ENCODE results near the gene TRIM41. TPM values are rescaled to one million over a fixed set of nuclear protein-coding genes. Genes with fewer than 3 reads are reported as not detected.
"Not testable (repeated sequence)": the region's sequence is repeated elsewhere in the genome, so short reads cannot be mapped to it uniquely, and the experiment has no call there.

Gene TRIM41
- total RNA-seq, 2 experiments from 2014 or later: 21.4 to 24.0 TPM

GRCh38 chr5:181207214-181207959 is 15.7 kb upstream of the TRIM41 start:
- H3K27ac Mint-ChIP-seq: peak overlapping the region; percentile 99
- intact Hi-C loops (cut with DNase I, micrococcal nuclease): loop anchor here (1.0 to 5.0 kb wide), 5 partner anchors 11 to 35 kb away; partner anchors contain the start of genes RACK1 (in 1 of the 2) and TRIM41 (in 1 of the 2)
- peaks cover 41% of the 10 kb centered on the region for H3K4me1 Mint-ChIP-seq (ENCODE audit: low read depth)
- no peaks in the 10 kb centered on the region for H3K36me3 ChIP-seq (ENCODE audit: insufficient read depth, low read length)
- ATAC-seq (ENCODE audit: poor library complexity) (peak; percentile 63), DNase-seq (peak; percentile 49 to 94 (median 62))
- H3K4me3 ChIP-seq (ENCODE audit: low read length): peak overlapping the region; percentile 59
- H3K27me3 Mint-ChIP-seq: peaks cover 29% of the 10 kb centered on the region
- peaks cover 0 to 9% of the 10 kb centered on the region in 2 experiments for H3K27me3 ChIP-seq (ENCODE audit: control insufficient read depth in 1 of 2, insufficient read depth in 2 of 2, low read length in 2 of 2)
- no peaks in the 10 kb centered on the region for H3K9me3 ChIP-seq (ENCODE audit: control insufficient read depth in 1 of 2, insufficient read depth in 1 of 2, low read length in 2 of 2)
- H3K9me3 Mint-ChIP-seq: peaks cover 3% of the 10 kb centered on the region
- ChIA-PET CTCF (interaction anchor here (0.8 to 2.7 kb wide), 9 partner anchors 9 to 375 kb away, joined by 3 to 15 read pairs (median 5); no protein-coding TSS in a partner anchor), POLR2A (interaction anchor here (0.6 to 8.3 kb wide), 13 partner anchors 9 to 397 kb away, joined by 3 to 292 read pairs (median 14); partner anchors contain the start of genes RACK1, TRIM41 and TRIM52)
- H3K36me3 Mint-ChIP-seq (ENCODE audit: low read depth): peaks cover 31% of the 10 kb centered on the region
- peaks cover 39% of the 10 kb centered on the region for H3K4me1 ChIP-seq (ENCODE audit: insufficient read depth, low read length)
- H3K4me3 Mint-ChIP-seq: peak overlapping the region; percentile 95
- peak overlapping the region; percentile 22 to 49 for H3K27ac ChIP-seq (ENCODE audit: low read depth in 1 of 2, low read length in 2 of 2)
- TF ChIP-seq CTCF (IDR thresholded peaks at IDR 0.05): no peak

GRCh38 chr5:181207960-181208253 is 15.2 kb upstream of the TRIM41 start:
- Histone ChIP-seq H3K4me3 (ENCODE audit: low read length) (no peak overlapping the region), H3K4me1 (ENCODE audit: insufficient read depth, low read length) (peaks cover 39% of the 10 kb centered on the region), H3K9me3 (ENCODE audit: control insufficient read depth in 1 of 2, insufficient read depth in 1 of 2, low read length in 2 of 2) (no peaks in the 10 kb centered on the region), H3K36me3 (ENCODE audit: insufficient read depth, low read length) (no peaks in the 10 kb centered on the region), H3K27me3 (ENCODE audit: control insufficient read depth in 1 of 2, insufficient read depth in 2 of 2, low read length in 2 of 2) (peaks cover 0 to 9% of the 10 kb centered on the region in 2 experiments), H3K27ac (ENCODE audit: low read depth in 1 of 2, low read length in 2 of 2) (no peak overlapping the region)
- ChIA-PET CTCF (interaction anchor here (0.9 to 2.7 kb wide), 5 partner anchors 16 to 48 kb away, joined by 3 to 15 read pairs (median 5); no protein-coding TSS in a partner anchor), POLR2A (interaction anchor here (0.6 to 8.3 kb wide), 11 partner anchors 9 to 398 kb away, joined by 3 to 292 read pairs (median 15); partner anchors contain the start of genes RACK1, TRIM41 and TRIM52)
- intact Hi-C loops (cut with DNase I, micrococcal nuclease): loop anchor here (1.0 to 5.0 kb wide), 5 partner anchors 10 to 34 kb away; partner anchors contain the start of genes RACK1 (in 1 of the 2) and TRIM41 (in 1 of the 2)
- TF ChIP-seq CTCF (IDR thresholded peaks at IDR 0.05): no peak
- Mint-ChIP-seq H3K4me3 (peak overlapping the region; percentile 95), H3K27me3 (peaks cover 29% of the 10 kb centered on the region), H3K27ac (peak overlapping the region; percentile 99), H3K9me3 (peaks cover 3% of the 10 kb centered on the region), H3K4me1 (ENCODE audit: low read depth) (peaks cover 41% of the 10 kb centered on the region), H3K36me3 (ENCODE audit: low read depth) (peaks cover 31% of the 10 kb centered on the region)
- DNase-seq (no peak), ATAC-seq (ENCODE audit: poor library complexity) (no peak)

- CTCF ChIA-PET: interaction anchor here (2.6 kb wide), 1 partner anchor 25 kb away, joined by 15 read pairs; no protein-coding TSS in a partner anchor
- POLR2A ChIA-PET: interaction anchor here (1.8 to 8.3 kb wide), 3 partner anchors 19 to 399 kb away, joined by 4 to 292 read pairs (median 67); partner anchors contain the start of gene TRIM52
- not testable (repeated sequence) for H3K4me3 ChIP-seq (ENCODE audit: low read length); H3K4me3 Mint-ChIP-seq; H3K9me3 Mint-ChIP-seq; H3K27ac ChIP-seq (ENCODE audit: low read depth in 1 of 2, low read length in 2 of 2); ATAC-seq (ENCODE audit: poor library complexity); DNase-seq; H3K27ac Mint-ChIP-seq; H3K27me3 ChIP-seq (ENCODE audit: control insufficient read depth in 1 of 2, insufficient read depth in 2 of 2, low read length in 2 of 2); H3K9me3 ChIP-seq (ENCODE audit: control insufficient read depth in 1 of 2, insufficient read depth in 1 of 2, low read length in 2 of 2); H3K36me3 ChIP-seq (ENCODE audit: insufficient read depth, low read length)
- peaks cover 29% of the 10 kb centered on the region for H3K36me3 Mint-ChIP-seq (ENCODE audit: low read depth)
- intact Hi-C loops (cut with DNase I, micrococcal nuclease): loop anchor here in 1 of 2 experiments (5.0 kb wide), 1 partner anchor 33 kb away; the partner anchor contains the start of gene RACK1
- peaks cover 32% of the 10 kb centered on the region for H3K4me1 ChIP-seq (ENCODE audit: insufficient read depth, low read length)
- H3K27me3 Mint-ChIP-seq: peaks cover 27% of the 10 kb centered on the region
- peaks cover 44% of the 10 kb centered on the region for H3K4me1 Mint-ChIP-seq (ENCODE audit: low read depth)
Measured at GRCh38 chr5:181209006-181209405, 14.1 kb upstream of the TRIM41 start.

GRCh38 chr5:181210148-181210547 is 12.9 kb upstream of the TRIM41 start:
- H3K9me3 ChIP-seq (ENCODE audit: control insufficient read depth in 1 of 2, insufficient read depth in 1 of 2, low read length in 2 of 2); H3K27ac Mint-ChIP-seq; H3K4me3 ChIP-seq (ENCODE audit: low read length); ATAC-seq (ENCODE audit: poor library complexity); H3K36me3 ChIP-seq (ENCODE audit: insufficient read depth, low read length); H3K9me3 Mint-ChIP-seq; DNase-seq; H3K27ac ChIP-seq (ENCODE audit: low read depth in 1 of 2, low read length in 2 of 2); CTCF ChIA-PET; H3K27me3 ChIP-seq (ENCODE audit: control insufficient read depth in 1 of 2, insufficient read depth in 2 of 2, low read length in 2 of 2); H3K4me3 Mint-ChIP-seq: not testable (repeated sequence)
- Mint-ChIP-seq H3K36me3 (ENCODE audit: low read depth) (peaks cover 27% of the 10 kb centered on the region), H3K4me1 (ENCODE audit: low read depth) (peaks cover 46% of the 10 kb centered on the region), H3K27me3 (peaks cover 24% of the 10 kb centered on the region)
- intact Hi-C loops (cut with DNase I, micrococcal nuclease): loop anchor here in 1 of 2 experiments (10.0 kb wide), 1 partner anchor 45 kb away; no protein-coding TSS in a partner anchor
- POLR2A ChIA-PET: interaction anchor here (1.0 to 1.1 kb wide), 2 partner anchors 18 to 20 kb away, joined by 3 read pairs; no protein-coding TSS in a partner anchor
- peaks cover 26% of the 10 kb centered on the region for H3K4me1 ChIP-seq (ENCODE audit: insufficient read depth, low read length)

- ATAC-seq (ENCODE audit: poor library complexity); CTCF ChIA-PET; H3K27ac ChIP-seq (ENCODE audit: low read depth in 1 of 2, low read length in 2 of 2); H3K4me3 Mint-ChIP-seq; DNase-seq; H3K4me3 ChIP-seq (ENCODE audit: low read length); H3K27me3 ChIP-seq (ENCODE audit: control insufficient read depth in 1 of 2, insufficient read depth in 2 of 2, low read length in 2 of 2); H3K9me3 ChIP-seq (ENCODE audit: control insufficient read depth in 1 of 2, insufficient read depth in 1 of 2, low read length in 2 of 2); H3K36me3 ChIP-seq (ENCODE audit: insufficient read depth, low read length); H3K9me3 Mint-ChIP-seq: not testable (repeated sequence)
- intact Hi-C loops (cut with DNase I, micrococcal nuclease): loop anchor here in 1 of 2 experiments (10.0 kb wide), 1 partner anchor 46 kb away; no protein-coding TSS in a partner anchor
- H3K4me1 ChIP-seq (ENCODE audit: insufficient read depth, low read length): peaks cover 21% of the 10 kb centered on the region
- POLR2A ChIA-PET: interaction anchor here (1.1 kb wide), 1 partner anchor 21 kb away, joined by 3 read pairs; no protein-coding TSS in a partner anchor
- Mint-ChIP-seq H3K27me3 (peaks cover 22% of the 10 kb centered on the region), H3K36me3 (ENCODE audit: low read depth) (peaks cover 27% of the 10 kb centered on the region), H3K4me1 (ENCODE audit: low read depth) (peaks cover 44% of the 10 kb centered on the region), H3K27ac (peak overlapping the region; percentile 62)
Measured at GRCh38 chr5:181210698-181211097, 12.4 kb upstream of the TRIM41 start.
